OCI-LY1 (cell line): ENCODE measurements around the gene ASF1A.
A peak's percentile ranks its signal among the peaks of the same experiment; 100 is the strongest.

ENCODE experiments used
- EZH2 ChIP-seq: fragments of 200-600 bp; sonication (generic), shearing (Covaris generic); IDR thresholded peaks from 2 replicates; pipeline ENCODE4 v1.8.0; 2017; ENCODE audit warnings: borderline replicate concordance, mixed run types, mild to moderate bottlenecking, antibody characterized with exemption, low read length, moderate library complexity, mixed read lengths
- TF ChIP-seq, protein P1 (sequence below): fragments of 200-600 bp; sonication (generic), shearing (Covaris generic); IDR thresholded peaks from 2 replicates; pipeline ENCODE4 v1.5.1; 2017; ENCODE audit warnings: mild to moderate bottlenecking, antibody characterized with exemption, low read length, moderate library complexity, mixed read lengths

DNA sequence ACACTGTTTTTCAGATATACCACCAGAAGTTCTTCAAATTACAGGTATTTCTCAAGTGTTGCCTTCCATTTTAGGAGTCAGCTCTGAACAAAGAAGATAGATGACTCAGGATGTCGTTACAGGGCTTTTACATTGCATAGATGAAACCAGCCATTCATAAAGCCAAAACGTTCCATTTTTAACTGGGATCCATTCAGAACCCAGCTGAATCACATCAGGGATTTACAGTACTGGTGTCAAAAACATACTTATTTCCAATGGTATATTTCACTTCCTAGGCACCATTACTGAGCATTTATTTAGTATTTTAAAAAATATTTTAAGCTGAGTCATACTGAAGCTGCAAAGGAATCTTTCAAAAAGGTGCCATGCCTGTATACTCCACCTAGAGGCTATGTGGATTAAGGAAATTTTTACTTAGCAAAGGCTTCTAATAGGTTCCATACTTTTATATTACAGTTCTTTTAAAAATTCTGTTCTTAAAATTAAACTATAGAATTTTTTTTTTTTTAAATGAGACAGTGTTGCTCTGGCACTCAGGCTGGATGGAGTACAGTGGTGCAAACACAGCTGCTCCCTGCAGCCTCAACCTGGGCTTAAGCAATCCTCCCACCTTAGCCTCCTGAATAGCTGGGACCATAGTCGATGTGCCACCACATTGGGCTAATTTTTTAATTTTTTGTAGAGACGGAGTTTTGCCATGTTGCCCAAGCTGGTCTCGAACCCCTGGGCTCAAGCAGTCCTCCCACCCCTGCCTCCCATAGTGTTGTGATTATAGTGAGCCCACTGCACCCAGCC, 2.6 kb downstream of the ASF1A start:
- TF ChIP-seq, protein P1, sequence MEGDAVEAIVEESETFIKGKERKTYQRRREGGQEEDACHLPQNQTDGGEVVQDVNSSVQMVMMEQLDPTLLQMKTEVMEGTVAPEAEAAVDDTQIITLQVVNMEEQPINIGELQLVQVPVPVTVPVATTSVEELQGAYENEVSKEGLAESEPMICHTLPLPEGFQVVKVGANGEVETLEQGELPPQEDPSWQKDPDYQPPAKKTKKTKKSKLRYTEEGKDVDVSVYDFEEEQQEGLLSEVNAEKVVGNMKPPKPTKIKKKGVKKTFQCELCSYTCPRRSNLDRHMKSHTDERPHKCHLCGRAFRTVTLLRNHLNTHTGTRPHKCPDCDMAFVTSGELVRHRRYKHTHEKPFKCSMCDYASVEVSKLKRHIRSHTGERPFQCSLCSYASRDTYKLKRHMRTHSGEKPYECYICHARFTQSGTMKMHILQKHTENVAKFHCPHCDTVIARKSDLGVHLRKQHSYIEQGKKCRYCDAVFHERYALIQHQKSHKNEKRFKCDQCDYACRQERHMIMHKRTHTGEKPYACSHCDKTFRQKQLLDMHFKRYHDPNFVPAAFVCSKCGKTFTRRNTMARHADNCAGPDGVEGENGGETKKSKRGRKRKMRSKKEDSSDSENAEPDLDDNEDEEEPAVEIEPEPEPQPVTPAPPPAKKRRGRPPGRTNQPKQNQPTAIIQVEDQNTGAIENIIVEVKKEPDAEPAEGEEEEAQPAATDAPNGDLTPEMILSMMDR, result peak; percentile 51
- TF ChIP-seq EZH2, result no peak
